Gastrocnemius medialis (tissue), 4 donors: ENCODE data around the gene CD52. TPM values are rescaled to one million over a fixed set of nuclear protein-coding genes. Genes with fewer than 3 reads are reported as not detected.
A peak's percentile ranks its signal among the peaks of the same experiment; 100 is the strongest.

Experiments used
- ATAC-seq, 2 donors: fragments of 150-250 bp; one replicate each; pipeline ENCODE4 v1.9.1; 2016
- DNase-seq, 2 donors: peaks; one replicate each; pipeline ENCODE4 v3.0.0-alpha.2; 2019
- H3K27ac ChIP-seq, 4 donors: fragments of 200-600 bp; sonication (generic); 1 replicate in 1 of 4; 2 replicates in 3 of 4; pipeline ENCODE4 v1.5.1; 2016 to 2018; ENCODE audit warnings: mild to moderate bottlenecking in 2 of 4, moderate library complexity in 1 of 4
- H3K27me3 ChIP-seq, 3 donors: fragments of 200-600 bp; sonication (generic) in 2 of 3; 1 replicate in 1 of 3; 2 replicates in 2 of 3; pipeline versions ENCODE4 v1.5.1 to v1.6.0; 2016 to 2019; ENCODE audit warnings: mild to moderate bottlenecking in 1 of 3, moderate library complexity in 1 of 3
- H3K36me3 ChIP-seq, 2 donors: fragments of 200-600 bp; sonication (generic) in 1 of 2; one replicate each; pipeline ENCODE4 v1.5.1; 2017 to 2018
- H3K4me1 ChIP-seq, 2 donors: fragments of 200-600 bp; sonication (generic) in 1 of 2; one replicate each; pipeline ENCODE4 v1.5.1; 2016 to 2017; ENCODE audit warnings: mild to moderate bottlenecking in 2 of 2
- H3K4me3 ChIP-seq, 4 donors: fragments of 200-600 bp; sonication (generic) in 3 of 4; 1 replicate in 1 of 4; 2 replicates in 3 of 4; pipeline ENCODE4 v1.5.1; 2016 to 2019; ENCODE audit warnings: mild to moderate bottlenecking in 2 of 4
- H3K9me3 ChIP-seq, 3 donors: fragments of 200-600 bp; sonication (generic) in 2 of 3; 1 replicate in 1 of 3; 2 replicates in 2 of 3; pipeline ENCODE4 v1.5.1; 2016 to 2019
- CTCF ChIP-seq, 5 experiments: fragments of 450-650 bp in 3 of 5; fragments of 200-600 bp in 2 of 5; sonication (generic) in 2 of 5; IDR thresholded peaks in 4 of 5; conservative IDR thresholded peaks in 1 of 5; 1 replicate in 4 of 5; 2 replicates in 1 of 5; pipeline ENCODE4 v1.5.1; 2016 to 2019; ENCODE audit warnings: antibody characterized with exemption in 5 of 5, mild to moderate bottlenecking in 3 of 5, moderate library complexity in 3 of 5
- POLR2A ChIP-seq, 2 donors: fragments of 450-650 bp; IDR thresholded peaks; one replicate each; pipeline ENCODE4 v1.6.1; 2017; ENCODE audit warnings: antibody characterized with exemption in 2 of 2, mild to moderate bottlenecking in 2 of 2, moderate library complexity in 2 of 2
- in situ Hi-C, 4 donors: fragments of 200-750 bp; cut with MboI; loops; one replicate each; pipeline versions ENCODE4 v1.15.0 to v1.8.0; 2017; ENCODE audit warnings: low sequenced_read_pairs in 4 of 4
- intact Hi-C: fragments of 100-400 bp; cut with DNase I; formaldehyde crosslinking; loops from one replicate; pipeline ENCODE4 v1.15.1; 2023; ENCODE audit warnings: low total_unique reads
- total RNA-seq, 4 donors: library from RNA; depleted of rRNA; stranded (reverse); fragments of >200 nt; gene quantifications; one replicate each; pipeline versions ENCODE4 v1.1.0 to v1.2.3, GENCODE V29; 2016

Gene CD52
- total RNA-seq, 4 donors from 2014 or later, result 1.4 to 2.8 TPM; not detected in 2

GRCh38 chr1:26315874-26316850 is 1.6 kb upstream of the CD52 start:
- in situ Hi-C loops, result no loop called here
- intact Hi-C loops, result no loop called here
- Histone ChIP-seq H3K27me3 (no peaks in the 10 kb centered on the region), H3K4me1 (peaks cover 1 to 3% of the 10 kb centered on the region in 2 donors), H3K36me3 (no peaks in the 10 kb centered on the region), H3K9me3 (no peaks in the 10 kb centered on the region), H3K4me3 (no peak overlapping the region), H3K27ac (no peak overlapping the region)
- no peak for DNase-seq
- no peak for TF ChIP-seq POLR2A (IDR thresholded peaks at IDR 0.05)
- no peak for TF ChIP-seq CTCF (IDR thresholded peaks at IDR 0.05 in 4 of 5, conservative IDR thresholded peaks at IDR 0.05 in 1 of 5)
- ATAC-seq, result no peak

DNA sequence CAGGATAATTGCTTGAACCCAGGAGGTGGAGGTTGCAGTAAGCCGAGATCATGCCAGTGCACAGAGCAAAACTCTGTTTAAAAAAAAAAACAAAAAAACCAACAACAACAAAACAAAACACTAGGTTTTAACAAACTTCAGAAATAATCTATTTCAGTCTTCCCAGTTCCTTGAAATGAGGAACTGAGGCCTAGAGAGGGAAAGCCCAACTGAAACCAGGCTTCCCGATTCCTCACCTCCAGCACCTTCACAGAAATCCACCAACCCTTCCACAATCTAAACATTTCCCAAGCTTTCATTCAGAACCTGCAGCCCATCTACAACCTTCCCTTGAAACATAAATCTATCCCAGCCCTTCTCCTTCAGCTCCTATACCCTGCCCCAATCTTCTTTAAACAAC is 612 bp upstream of the CD52 start:
- no peak for DNase-seq
- H3K4me3 ChIP-seq, result no peak overlapping the region
- H3K27me3 ChIP-seq, result no peaks in the 10 kb centered on the region
- no peak overlapping the region for H3K27ac ChIP-seq
- H3K4me1 ChIP-seq, result peaks cover 4 to 5% of the 10 kb centered on the region in 2 donors
- no peak for TF ChIP-seq CTCF (IDR thresholded peaks at IDR 0.05 in 4 of 5, conservative IDR thresholded peaks at IDR 0.05 in 1 of 5)
- TF ChIP-seq POLR2A (IDR thresholded peaks at IDR 0.05), result no peak
- in situ Hi-C loops (no loop called here), intact Hi-C loops (no loop called here)
- no peaks in the 10 kb centered on the region for H3K36me3 ChIP-seq
- H3K9me3 ChIP-seq, result no peaks in the 10 kb centered on the region
- no peak for ATAC-seq

DNA sequence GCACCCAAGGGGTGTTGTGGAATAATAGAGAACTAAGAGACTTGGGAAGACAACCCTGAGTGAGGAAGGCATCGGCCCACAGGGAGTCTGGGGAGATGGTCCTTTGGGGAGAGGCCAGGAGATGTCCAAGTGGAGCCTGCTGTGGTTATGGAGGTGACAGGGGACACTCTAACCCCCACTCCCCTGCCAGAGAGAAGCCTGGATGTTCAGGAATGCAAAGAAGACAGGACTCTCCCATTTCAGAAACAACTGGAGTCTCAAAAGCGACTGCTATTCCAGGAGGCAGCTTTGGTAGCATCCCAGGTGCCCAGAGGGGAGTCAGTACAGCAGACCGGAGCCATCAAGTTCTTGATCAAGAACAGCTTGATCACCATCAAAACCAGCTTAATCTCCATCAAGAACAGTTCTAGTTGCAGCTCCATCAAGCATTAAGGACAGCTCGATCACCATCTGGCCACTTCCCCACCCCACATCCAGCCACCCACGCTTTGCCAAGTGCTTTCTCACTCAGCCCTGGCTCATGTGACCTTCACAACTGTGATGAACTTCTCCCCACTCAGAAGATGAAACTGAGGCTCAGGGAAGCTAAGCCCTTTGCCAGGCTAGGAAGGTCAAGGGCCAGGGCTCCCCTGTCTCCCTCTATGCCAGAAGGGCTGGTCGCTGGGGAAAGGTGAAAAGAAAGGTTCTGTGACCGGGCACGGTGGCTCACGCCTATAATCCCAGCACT is 743 bp downstream of the CD52 start:
- no peaks in the 10 kb centered on the region for H3K36me3 ChIP-seq
- H3K27me3 ChIP-seq, result no peaks in the 10 kb centered on the region
- no peaks in the 10 kb centered on the region for H3K9me3 ChIP-seq
- TF ChIP-seq POLR2A (IDR thresholded peaks at IDR 0.05) (no peak), CTCF (IDR thresholded peaks at IDR 0.05 in 4 of 5, conservative IDR thresholded peaks at IDR 0.05 in 1 of 5) (no peak)
- intact Hi-C loops, result no loop called here
- no peak overlapping the region for H3K4me3 ChIP-seq
- ATAC-seq, result no peak
- H3K27ac ChIP-seq, result no peak overlapping the region
- DNase-seq, result peak; percentile 30
- H3K4me1 ChIP-seq, result peaks cover 4 to 5% of the 10 kb centered on the region in 2 donors
- in situ Hi-C loops, result no loop called here

DNA sequence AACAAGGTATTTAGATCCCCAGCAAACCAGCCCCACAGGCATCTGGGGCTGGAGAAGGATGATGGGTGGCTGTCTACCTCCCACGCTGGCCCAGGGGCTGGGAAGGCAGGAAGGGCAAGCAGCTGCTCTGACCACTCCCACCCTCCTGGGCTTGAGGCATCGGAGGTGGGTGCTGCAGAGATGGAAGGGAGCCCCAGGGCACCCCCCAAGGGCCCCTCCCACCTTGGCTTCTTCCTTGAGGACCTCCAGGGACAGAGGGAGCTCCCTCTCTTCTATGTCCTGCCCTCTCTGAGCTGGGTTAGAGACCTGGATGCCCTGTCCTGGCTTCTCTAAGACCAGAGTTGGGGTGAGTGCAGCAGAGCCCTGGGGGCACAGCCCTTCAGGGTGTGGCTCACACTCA is 3.1 kb downstream of the CD52 start:
- TF ChIP-seq POLR2A (IDR thresholded peaks at IDR 0.05), result no peak
- TF ChIP-seq CTCF (IDR thresholded peaks at IDR 0.05 in 4 of 5, conservative IDR thresholded peaks at IDR 0.05 in 1 of 5), result no peak
- no peak overlapping the region for H3K27ac ChIP-seq
- H3K4me1 ChIP-seq, result peaks cover 4 to 5% of the 10 kb centered on the region in 2 donors
- DNase-seq, result no peak
- H3K4me3 ChIP-seq, result no peak overlapping the region
- H3K27me3 ChIP-seq, result no peaks in the 10 kb centered on the region
- H3K36me3 ChIP-seq, result no peaks in the 10 kb centered on the region
- in situ Hi-C loops, result loop anchor here in 3 of 4 donors (5.0 kb wide), 2 partner anchors 34 to 44 kb away; no protein-coding TSS in a partner anchor
- H3K9me3 ChIP-seq, result no peaks in the 10 kb centered on the region
- peak in 1 of 2 donors; percentile 5 for ATAC-seq
- intact Hi-C loops, result loop anchor here (1.0 to 10.0 kb wide), 4 partner anchors 36 to 216 kb away; no protein-coding TSS in a partner anchor
